HUES64 (cell line): Measurements from ENCODE around the gene IGSF21. TPM values are rescaled to one million over a fixed set of nuclear protein-coding genes. Genes with fewer than 3 reads are reported as not detected.
A peak's percentile ranks its signal among the peaks of the same experiment; 100 is the strongest.

ENCODE experiments used
- H3K27ac ChIP-seq: 2 replicates; pipeline ENCODE4 v1.7.0; 2013; ENCODE audit warnings: low read depth, low read length, inconsistent platforms
- H3K27me3 ChIP-seq: 2 replicates; pipeline ENCODE4 v1.6.1; 2013; ENCODE audit warnings: mild to moderate bottlenecking, low read length; ENCODE audit not compliant: insufficient read depth
- H3K36me3 ChIP-seq: 2 replicates; pipeline ENCODE4 v1.6.1; 2013; ENCODE audit warnings: mild to moderate bottlenecking, low read length; ENCODE audit not compliant: insufficient read depth
- H3K4me1 ChIP-seq: 2 replicates; pipeline ENCODE4 v1.6.1; 2013; ENCODE audit warnings: mild to moderate bottlenecking, low read length, moderate library complexity; ENCODE audit not compliant: insufficient read depth
- H3K4me3 ChIP-seq: 2 replicates; pipeline ENCODE4 v1.5.1; 2013; ENCODE audit warnings: mild to moderate bottlenecking, low read length, moderate library complexity
- H3K9ac ChIP-seq: 2 replicates; pipeline ENCODE4 v1.6.1; 2013; ENCODE audit warnings: mild to moderate bottlenecking, low read depth, low read length
- H3K9me3 ChIP-seq: 2 replicates; pipeline ENCODE4 v1.6.1; 2013; ENCODE audit warnings: low read depth, low read length; ENCODE audit not compliant: insufficient read depth
- whole genome bisulfite sequencing: fragments of 150-250, 120-280 bp; methylation state at CpG from one replicate; pipeline ENCODE4 v1.1.7; 2013; ENCODE audit warnings: missing lambda C conversion rate; 5-methylcytosine and 5-hydroxymethylcytosine counted together
- polyA plus RNA-seq, 2 experiments: library from polyadenylated mRNA; stranded (reverse); fragments of 50-300 nt; gene quantifications; one replicate each; pipeline ENCODE4 v1.2.3, GENCODE V29; 2013

Gene IGSF21
- 4.3 TPM for polyA plus RNA-seq (2013, experiment 1 of 2)
- polyA plus RNA-seq (2013, experiment 2 of 2) = 7.4 TPM

- H3K36me3 ChIP-seq = no peaks in the 10 kb centered on the region
- H3K27ac ChIP-seq = no peak within 1 kb of the TSS
- peak within 1 kb of the TSS; percentile 57 for H3K4me3 ChIP-seq
- WGBS = under 1% methylated on average over 105 of the region's 108 CpGs
- no peaks in the 10 kb centered on the region for H3K9me3 ChIP-seq
- H3K9ac ChIP-seq = no peak within 1 kb of the TSS
- H3K27me3 ChIP-seq = peaks cover 65% of the 10 kb centered on the region
- H3K4me1 ChIP-seq = peaks cover 27% of the 10 kb centered on the region
These were observed at the start of gene IGSF21 for GRCh38 chr1:18107369-18108298. IGSF21 (plus strand) TSS chr1:18107798; CDS start chr1:18108129, 331 bp downstream.

GRCh38 chr1:18058206-18058921, 49.2 kb upstream of the IGSF21 start:
- Histone ChIP-seq H3K27ac (no peak overlapping the region), H3K36me3 (no peaks in the 10 kb centered on the region), H3K4me1 (no peaks in the 10 kb centered on the region), H3K9ac (no peak overlapping the region), H3K4me3 (no peak overlapping the region), H3K9me3 (no peaks in the 10 kb centered on the region), H3K27me3 (no peaks in the 10 kb centered on the region)
- WGBS = 85% methylated on average over 16 of the region's 16 CpGs

- Histone ChIP-seq H3K36me3 (no peaks in the 10 kb centered on the region), H3K27me3 (no peaks in the 10 kb centered on the region), H3K4me3 (no peak overlapping the region), H3K9ac (no peak overlapping the region), H3K9me3 (no peaks in the 10 kb centered on the region), H3K4me1 (no peaks in the 10 kb centered on the region), H3K27ac (no peak overlapping the region)
- WGBS = 89% methylated on average over 7 of the region's 7 CpGs
These were observed 48.5 kb upstream of the IGSF21 start for GRCh38 chr1:18058981-18059605.

- Histone ChIP-seq H3K27me3 (0 out of 2 replicates have a peak, but pooled peaks cover 6% of the 10 kb centered on the region), H3K36me3 (no peaks in the 10 kb centered on the region), H3K4me3 (no peak overlapping the region), H3K27ac (no peak overlapping the region), H3K9ac (no peak overlapping the region), H3K4me1 (no peaks in the 10 kb centered on the region), H3K9me3 (no peaks in the 10 kb centered on the region)
- WGBS = 95% methylated on average over 14 of the region's 14 CpGs
These were observed 47.2 kb upstream of the IGSF21 start for GRCh38 chr1:18060366-18060765.

GRCh38 chr1:18062185-18062584, 45.4 kb upstream of the IGSF21 start:
- Histone ChIP-seq H3K9me3 (no peaks in the 10 kb centered on the region), H3K27ac (no peak overlapping the region), H3K4me1 (no peaks in the 10 kb centered on the region), H3K36me3 (no peaks in the 10 kb centered on the region), H3K9ac (no peak overlapping the region), H3K27me3 (0 out of 2 replicates have a peak, but pooled peaks cover 6% of the 10 kb centered on the region), H3K4me3 (no peak overlapping the region)
- 51% methylated on average over 2 of the region's 3 CpGs for WGBS

- Histone ChIP-seq H3K27ac (no peak overlapping the region), H3K9me3 (no peaks in the 10 kb centered on the region), H3K27me3 (0 out of 2 replicates have a peak, but pooled peaks cover 6% of the 10 kb centered on the region), H3K4me1 (no peaks in the 10 kb centered on the region), H3K4me3 (no peak overlapping the region), H3K9ac (no peak overlapping the region), H3K36me3 (no peaks in the 10 kb centered on the region)
- 79% methylated on average over 7 of the region's 7 CpGs for WGBS
These were observed 43.1 kb upstream of the IGSF21 start for GRCh38 chr1:18064534-18064933.

GRCh38 chr1:18066576-18066975, 41.0 kb upstream of the IGSF21 start:
- H3K4me1 ChIP-seq = no peaks in the 10 kb centered on the region
- no peaks in the 10 kb centered on the region for H3K36me3 ChIP-seq
- 71% methylated on average over 4 of the region's 5 CpGs for WGBS
- H3K27me3 ChIP-seq = 0 out of 2 replicates have a peak, but pooled peaks cover 6% of the 10 kb centered on the region
- H3K4me3 ChIP-seq = no peak overlapping the region
- no peak overlapping the region for H3K9ac ChIP-seq
- H3K27ac ChIP-seq = no peak overlapping the region
- H3K9me3 ChIP-seq = no peaks in the 10 kb centered on the region

- Histone ChIP-seq H3K4me1 (no peaks in the 10 kb centered on the region), H3K4me3 (no peak overlapping the region), H3K9me3 (no peaks in the 10 kb centered on the region), H3K27ac (no peak overlapping the region), H3K9ac (no peak overlapping the region), H3K27me3 (0 out of 2 replicates have a peak, but pooled peaks cover 1% of the 10 kb centered on the region), H3K36me3 (no peaks in the 10 kb centered on the region)
- WGBS = 92% methylated on average over 4 of the region's 4 CpGs
These were observed 37.7 kb upstream of the IGSF21 start for GRCh38 chr1:18069903-18070302.

- H3K9me3 ChIP-seq = no peaks in the 10 kb centered on the region
- no peaks in the 10 kb centered on the region for H3K36me3 ChIP-seq
- H3K4me1 ChIP-seq = no peaks in the 10 kb centered on the region
- H3K27me3 ChIP-seq = no peaks in the 10 kb centered on the region; the same call in 1 of the 2 replicates
- H3K27ac ChIP-seq = no peak overlapping the region
- 92% methylated on average over 9 of the region's 9 CpGs for WGBS
- H3K4me3 ChIP-seq = no peak overlapping the region
- H3K9ac ChIP-seq = no peak overlapping the region
These were observed 35.5 kb upstream of the IGSF21 start for GRCh38 chr1:18072066-18072465.

- WGBS = 87% methylated on average over 10 of the region's 11 CpGs
- no peak overlapping the region for H3K4me3 ChIP-seq
These were observed 34.4 kb upstream of the IGSF21 start for GRCh38 chr1:18073066-18073642.

More at GRCh38 chr1:18073066-18073642, 34.4 kb upstream of the IGSF21 start:
- H3K4me1 ChIP-seq = no peaks in the 10 kb centered on the region
- no peaks in the 10 kb centered on the region for H3K9me3 ChIP-seq
- H3K27ac ChIP-seq = no peak overlapping the region
- no peaks in the 10 kb centered on the region; the same call in 1 of the 2 replicates for H3K27me3 ChIP-seq
- no peaks in the 10 kb centered on the region for H3K36me3 ChIP-seq
- H3K9ac ChIP-seq = no peak overlapping the region
